ENCODE measurements around the gene ALG9. TPM values are rescaled to one million over a fixed set of nuclear protein-coding genes. Genes with fewer than 3 reads are reported as not detected.

The ALG9 gene
- total RNA-seq, 4 donors from 2014 or later = 10.3 to 22.5 (median 14.9) TPM

- Histone ChIP-seq H3K4me3 (peak overlapping the region; percentile 84 to 97 (median 94)), H3K4me1 (peaks cover 14 to 15% of the 10 kb centered on the region in 2 donors), H3K36me3 (peaks cover 0 to 17% of the 10 kb centered on the region in 2 donors), H3K27ac (peak overlapping the region; percentile 89 to 94 (median 92)), H3K27me3 (no peaks in the 10 kb centered on the region), H3K9me3 (no peaks in the 10 kb centered on the region)
- DNase-seq (no peak), ATAC-seq (peak; percentile 25 to 31)
- in situ Hi-C loops (cut with MboI; ENCODE audit: low sequenced_read_pairs in 4 of 4) = no loop called here
- TF ChIP-seq CTCF (IDR thresholded peaks at IDR 0.05 in 4 of 5, conservative IDR thresholded peaks at IDR 0.05 in 1 of 5) (no peak), POLR2A (IDR thresholded peaks at IDR 0.05) (no peak)
- intact Hi-C loops (cut with DNase I; ENCODE audit: low total_unique reads) = no loop called here
Observed at GRCh38 chr11:111765320-111765983, 105.9 kb downstream of the ALG9 start.

GRCh38 chr11:111764621-111765020 lies 106.8 kb downstream of the ALG9 start:
- no peaks in the 10 kb centered on the region for H3K9me3 ChIP-seq
- in situ Hi-C loops (cut with MboI; ENCODE audit: low sequenced_read_pairs in 4 of 4) = no loop called here
- intact Hi-C loops (cut with DNase I; ENCODE audit: low total_unique reads) = no loop called here
- H3K27ac ChIP-seq = peak overlapping the region in 1 of 4 donors; percentile 89
- no peak for ATAC-seq
- TF ChIP-seq POLR2A (IDR thresholded peaks at IDR 0.05) (no peak), CTCF (IDR thresholded peaks at IDR 0.05 in 4 of 5, conservative IDR thresholded peaks at IDR 0.05 in 1 of 5) (no peak)
- peaks cover 0 to 25% of the 10 kb centered on the region in 2 donors for H3K36me3 ChIP-seq
- H3K27me3 ChIP-seq = no peaks in the 10 kb centered on the region
- H3K4me1 ChIP-seq = peaks cover 14 to 20% of the 10 kb centered on the region in 2 donors
- peak overlapping the region in 2 of 4 donors; percentile 94 to 95 for H3K4me3 ChIP-seq
- DNase-seq = no peak

- ATAC-seq (no peak), DNase-seq (no peak)
- H3K4me3 ChIP-seq = no peak overlapping the region
- peak overlapping the region in 1 of 4 donors; percentile 35 for H3K27ac ChIP-seq
- in situ Hi-C loops (cut with MboI; ENCODE audit: low sequenced_read_pairs in 4 of 4) (no loop called here), intact Hi-C loops (cut with DNase I; ENCODE audit: low total_unique reads) (no loop called here)
- H3K27me3 ChIP-seq = no peaks in the 10 kb centered on the region
- H3K4me1 ChIP-seq = peaks cover 14 to 21% of the 10 kb centered on the region in 2 donors
- no peaks in the 10 kb centered on the region for H3K9me3 ChIP-seq
- TF ChIP-seq CTCF (IDR thresholded peaks at IDR 0.05 in 4 of 5, conservative IDR thresholded peaks at IDR 0.05 in 1 of 5) (no peak), POLR2A (IDR thresholded peaks at IDR 0.05) (no peak)
- H3K36me3 ChIP-seq = peaks cover 0 to 40% of the 10 kb centered on the region in 2 donors
Observed at GRCh38 chr11:111762981-111763643, 108.3 kb downstream of the ALG9 start.

- no peak for ATAC-seq
- Histone ChIP-seq H3K27me3 (no peaks in the 10 kb centered on the region), H3K9me3 (no peaks in the 10 kb centered on the region), H3K4me1 (peaks cover 14 to 21% of the 10 kb centered on the region in 2 donors), H3K36me3 (peaks cover 0 to 45% of the 10 kb centered on the region in 2 donors), H3K27ac (peak overlapping the region in 1 of 4 donors; percentile 35), H3K4me3 (no peak overlapping the region)
- in situ Hi-C loops (cut with MboI; ENCODE audit: low sequenced_read_pairs in 4 of 4) (no loop called here), intact Hi-C loops (cut with DNase I; ENCODE audit: low total_unique reads) (no loop called here)
- TF ChIP-seq POLR2A (IDR thresholded peaks at IDR 0.05) (no peak), CTCF (IDR thresholded peaks at IDR 0.05 in 4 of 5, conservative IDR thresholded peaks at IDR 0.05 in 1 of 5) (no peak)
- no peak for DNase-seq
Observed at GRCh38 chr11:111762526-111762925, 108.9 kb downstream of the ALG9 start.
